NCI-H128 (cell line): ENCODE data around the gene CENPP.
"Not testable (repeated sequence)": the region's sequence is repeated elsewhere in the genome, so short reads cannot be mapped to it uniquely, and the experiment has no call there.

Source experiments
- DNase-seq: peaks from one replicate; lab custom pipeline; 2025; ENCODE audit not compliant: unreplicated experiment; lab: John Stamatoyannopoulos, UW

CENPP gene

DNA sequence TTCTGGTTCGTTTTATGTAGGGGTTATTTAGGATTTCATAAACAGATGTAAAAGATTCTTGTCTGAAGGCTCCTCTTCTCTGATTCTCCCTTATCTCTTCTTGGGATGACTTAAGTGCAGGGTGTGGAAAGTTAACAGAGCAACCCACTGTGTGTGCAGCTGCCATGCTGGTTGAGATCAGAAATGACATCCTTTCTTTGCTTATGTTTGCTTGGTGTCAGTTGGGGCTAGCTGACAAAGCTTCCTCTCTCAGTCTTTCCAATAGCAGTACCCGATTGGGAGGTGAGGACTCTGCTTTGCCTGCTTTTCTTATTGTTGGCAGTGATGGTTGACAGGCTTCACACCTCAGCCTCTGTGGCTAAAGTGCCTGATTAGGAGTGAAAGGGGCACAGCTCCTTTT is 52.1 kb downstream of the CENPP start:
- no peak for DNase-seq

DNA sequence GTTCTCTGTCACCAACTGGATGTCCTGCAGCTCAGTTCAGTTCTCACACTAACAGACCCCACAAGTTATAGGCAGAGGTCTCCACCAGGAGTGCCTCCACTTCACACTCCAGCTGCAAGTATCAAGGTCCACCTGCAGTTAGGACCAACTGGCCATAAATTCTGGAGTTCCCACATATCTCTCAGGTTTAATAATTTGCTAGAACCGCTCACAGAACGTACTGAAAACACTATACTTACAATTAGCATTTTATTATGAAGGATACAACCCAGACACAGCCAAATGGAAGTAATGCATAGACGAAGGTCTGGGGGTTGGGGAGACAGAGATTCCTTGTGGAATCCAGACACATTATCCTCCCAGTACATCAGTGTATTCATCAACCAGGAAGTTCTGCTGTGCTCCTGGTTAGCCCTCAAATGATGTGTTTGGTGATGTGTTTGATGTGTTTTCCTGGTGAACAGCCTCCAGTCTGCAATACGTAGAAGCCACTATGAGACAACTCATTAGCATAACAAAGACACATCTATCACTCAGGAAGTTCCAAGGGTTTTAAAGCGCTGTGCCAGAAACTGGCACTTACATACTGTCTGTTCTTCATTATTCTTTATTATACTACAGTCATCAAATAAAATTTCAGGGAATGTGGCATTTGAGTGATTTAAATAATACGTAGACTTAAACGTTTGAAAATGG is 53.3 kb downstream of the CENPP start:
- DNase-seq = no peak

DNA sequence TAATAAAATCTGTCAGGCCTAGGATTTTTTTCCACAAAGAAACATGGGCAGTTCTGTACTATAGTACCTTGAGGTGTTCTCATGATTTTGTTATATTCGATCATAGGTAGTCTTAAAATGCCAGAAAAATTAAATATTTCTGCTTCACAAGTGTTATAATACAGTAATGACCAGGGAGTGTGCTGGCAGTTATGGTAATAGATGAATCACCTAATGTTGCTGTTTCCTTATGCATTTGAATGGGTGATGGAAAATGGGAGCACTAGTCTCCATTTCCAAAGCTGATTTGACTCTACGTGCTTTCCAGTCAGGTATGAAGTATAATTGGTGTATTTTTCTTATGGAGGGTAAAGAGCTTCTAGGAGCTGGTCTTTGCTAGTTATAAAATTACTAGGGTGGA is 54.9 kb downstream of the CENPP start:
- DNase-seq = no peak

DNA sequence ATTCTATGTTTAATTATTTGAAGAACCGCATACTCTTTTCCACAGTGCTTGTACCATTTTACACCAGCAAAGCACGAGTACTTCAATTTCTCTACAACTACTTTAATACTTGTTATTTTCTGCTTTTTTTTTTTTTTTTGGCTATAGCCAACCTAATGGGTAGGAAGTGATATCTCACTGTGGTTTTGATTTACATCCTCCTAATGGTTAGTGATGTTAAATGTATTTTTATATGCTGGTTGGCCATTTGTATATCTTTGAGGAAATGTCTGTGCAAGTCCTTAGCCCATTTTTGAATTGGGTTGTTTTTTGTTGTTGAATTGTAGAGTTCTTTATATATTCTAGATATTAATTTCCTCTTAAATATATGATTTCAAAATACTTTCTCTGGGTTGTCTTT is 56.0 kb downstream of the CENPP start:
- DNase-seq = no peak

DNA sequence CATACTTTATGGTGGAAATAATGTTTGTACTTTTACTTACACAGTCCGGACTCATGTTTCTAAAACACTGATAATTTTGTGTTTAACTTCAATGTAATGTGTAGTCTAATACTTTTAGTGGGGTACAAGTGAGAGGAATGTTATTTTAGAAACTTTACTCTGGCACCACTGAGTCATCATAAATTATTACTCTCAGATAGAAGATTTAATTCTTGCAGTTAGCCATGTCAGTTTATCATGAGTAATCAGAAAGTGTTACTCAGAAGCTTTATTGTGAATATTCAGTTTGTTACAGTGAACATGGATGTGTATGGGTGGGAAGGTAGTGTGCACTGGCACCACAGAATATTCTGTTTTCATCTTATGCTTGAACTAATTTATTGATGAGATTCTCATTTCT is 58.6 kb downstream of the CENPP start:
- DNase-seq = no peak

DNA sequence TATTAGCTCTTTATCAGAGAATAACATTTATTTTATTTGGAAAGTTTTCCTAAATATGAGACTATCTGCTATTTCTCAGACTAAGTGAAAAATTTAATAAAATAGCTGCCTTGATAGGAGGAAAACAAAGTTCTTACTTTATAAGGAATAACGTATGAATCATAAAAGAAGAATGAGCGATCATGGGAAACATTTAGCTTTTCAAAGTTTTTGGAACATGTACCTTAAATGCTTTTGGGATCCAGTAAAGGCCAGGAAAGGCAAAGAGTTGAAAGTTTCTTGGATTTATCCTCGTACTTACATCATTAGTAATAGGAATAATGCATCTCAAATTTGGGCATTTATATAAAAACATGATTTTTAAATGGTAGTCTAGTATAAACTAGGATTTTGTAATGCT is 59.2 kb downstream of the CENPP start:
- DNase-seq = no peak

DNA sequence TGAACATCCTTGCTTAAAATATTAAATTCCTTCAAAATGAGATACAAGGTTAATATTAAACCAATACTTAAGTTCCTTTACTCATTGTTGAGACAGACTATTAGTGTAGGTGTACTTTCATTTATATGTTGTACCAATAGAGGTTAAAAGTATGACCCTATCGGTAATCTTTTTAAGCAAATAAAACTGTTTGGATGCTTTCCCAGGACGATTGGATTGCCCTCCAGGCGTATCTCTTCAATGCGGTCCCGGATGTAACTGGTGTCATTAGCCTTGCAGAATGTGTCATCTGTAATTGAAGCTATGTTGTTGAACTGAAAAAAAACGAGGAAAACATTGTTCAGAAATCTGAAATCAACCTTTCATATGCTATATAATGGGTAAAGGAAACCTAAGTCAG is 59.7 kb downstream of the CENPP start:
- no peak for DNase-seq

DNA sequence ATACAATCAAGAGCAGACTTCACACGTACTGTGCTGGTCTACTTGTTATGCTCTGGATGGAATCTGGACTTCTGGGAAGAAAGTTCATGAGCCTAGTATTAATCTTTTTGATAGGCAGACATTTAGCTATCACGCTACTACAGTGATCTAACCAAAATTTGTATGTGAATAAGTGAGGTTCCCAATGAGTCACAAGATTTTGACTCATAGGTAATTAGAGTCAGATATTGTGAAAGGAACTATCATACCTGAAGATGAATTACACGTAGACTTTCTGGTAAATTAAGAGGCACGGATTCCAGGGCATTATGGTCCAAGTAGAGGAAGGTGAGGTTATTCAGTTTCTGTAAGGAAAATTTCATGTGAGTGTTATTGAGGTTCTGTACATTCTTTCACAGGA is 60.2 kb downstream of the CENPP start:
- DNase-seq = no peak

DNA sequence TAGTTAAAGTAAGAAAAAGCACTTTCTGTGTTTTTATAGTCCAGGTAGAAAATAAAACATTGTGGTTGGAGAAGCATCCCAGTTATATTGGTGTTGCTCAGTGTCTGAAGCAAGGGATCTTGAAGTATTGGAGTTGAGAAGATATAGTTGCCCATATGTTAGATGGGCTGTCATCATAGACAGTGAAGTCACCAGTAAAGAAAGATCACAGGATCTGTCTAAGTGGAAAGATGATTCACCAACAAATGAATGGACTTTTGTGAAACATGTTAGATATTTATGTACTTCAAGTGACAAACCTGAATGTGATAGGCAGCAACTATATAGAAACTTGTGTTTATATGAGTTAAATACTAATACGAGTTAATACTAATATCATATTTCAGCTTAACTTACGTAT is 66.9 kb downstream of the CENPP start:
- no peak for DNase-seq

DNA sequence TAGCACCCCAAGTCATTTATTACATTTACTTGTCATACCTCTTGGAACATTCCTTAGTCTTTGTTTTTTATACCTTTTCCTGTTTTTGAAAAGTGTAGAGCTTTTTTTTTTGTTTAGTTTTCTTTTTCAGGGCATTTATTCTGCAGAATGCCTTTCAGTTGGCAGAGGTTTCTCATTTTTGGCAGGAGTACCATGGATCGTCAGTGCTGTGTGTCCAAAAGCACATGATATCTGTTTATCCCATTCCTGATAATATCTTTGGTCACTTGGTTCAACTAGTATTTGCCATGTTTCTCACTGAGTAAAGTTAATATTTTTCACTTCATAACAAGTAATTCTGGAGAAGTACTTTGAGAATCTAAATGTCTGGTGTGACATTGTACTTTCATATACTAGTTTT is 67.9 kb downstream of the CENPP start:
- no peak for DNase-seq

DNA sequence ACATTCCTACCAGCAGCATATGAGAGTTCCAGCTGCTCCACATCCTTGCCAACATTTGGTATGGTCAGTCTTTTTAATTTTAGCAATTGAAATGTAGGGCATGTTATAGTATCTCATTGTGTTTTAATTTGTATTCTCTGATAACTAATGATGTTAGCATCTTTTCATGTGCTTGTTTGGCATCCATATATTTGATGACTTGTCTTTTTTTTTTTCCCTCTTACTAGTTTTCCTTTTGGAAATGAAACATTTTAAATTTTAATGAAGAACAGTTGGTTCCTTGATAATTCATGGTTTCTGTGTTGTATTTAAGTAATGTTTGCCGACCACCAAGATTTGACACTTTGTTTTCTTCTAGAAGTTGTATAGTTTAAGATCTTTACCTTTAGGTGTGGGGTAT is 69.9 kb downstream of the CENPP start:
- no peak for DNase-seq

DNA sequence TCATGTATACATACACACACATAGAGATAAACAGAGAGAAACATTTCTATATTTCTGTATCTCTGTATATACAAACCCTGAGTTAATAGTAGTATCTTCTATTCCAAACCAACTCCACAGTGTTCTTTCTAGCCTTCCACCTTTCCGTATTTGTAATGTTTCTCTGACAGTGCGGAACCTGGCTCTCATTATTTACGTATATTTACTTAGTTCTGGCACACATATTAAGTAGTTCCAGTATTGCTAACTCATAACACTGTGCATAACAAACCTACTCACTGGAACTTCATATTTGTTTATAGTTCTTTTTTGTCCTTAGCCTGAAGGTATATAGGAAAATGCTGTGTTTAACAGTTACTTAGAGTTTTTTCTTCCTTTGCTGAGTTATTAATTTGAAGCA is 72.1 kb downstream of the CENPP start:
- DNase-seq = no peak

DNA sequence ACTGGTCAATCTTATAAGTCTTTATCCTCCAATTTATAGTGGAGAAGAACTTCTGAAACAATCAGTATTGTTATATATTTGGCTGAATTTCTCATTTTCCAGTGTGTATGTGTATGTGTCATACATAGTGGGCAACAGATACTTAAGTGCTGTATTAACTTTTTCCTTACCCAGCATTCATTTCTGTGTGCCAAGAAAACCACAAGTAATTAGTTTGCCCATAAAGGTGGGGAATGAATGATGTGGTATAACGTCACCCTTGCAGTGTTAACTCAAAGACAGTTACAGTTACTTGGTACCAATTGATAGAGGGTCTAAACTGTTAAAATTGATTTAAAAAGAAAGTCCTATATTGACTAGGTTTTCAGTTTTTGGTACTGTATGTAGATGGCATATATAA is 76.6 kb downstream of the CENPP start:
- DNase-seq = no peak

DNA sequence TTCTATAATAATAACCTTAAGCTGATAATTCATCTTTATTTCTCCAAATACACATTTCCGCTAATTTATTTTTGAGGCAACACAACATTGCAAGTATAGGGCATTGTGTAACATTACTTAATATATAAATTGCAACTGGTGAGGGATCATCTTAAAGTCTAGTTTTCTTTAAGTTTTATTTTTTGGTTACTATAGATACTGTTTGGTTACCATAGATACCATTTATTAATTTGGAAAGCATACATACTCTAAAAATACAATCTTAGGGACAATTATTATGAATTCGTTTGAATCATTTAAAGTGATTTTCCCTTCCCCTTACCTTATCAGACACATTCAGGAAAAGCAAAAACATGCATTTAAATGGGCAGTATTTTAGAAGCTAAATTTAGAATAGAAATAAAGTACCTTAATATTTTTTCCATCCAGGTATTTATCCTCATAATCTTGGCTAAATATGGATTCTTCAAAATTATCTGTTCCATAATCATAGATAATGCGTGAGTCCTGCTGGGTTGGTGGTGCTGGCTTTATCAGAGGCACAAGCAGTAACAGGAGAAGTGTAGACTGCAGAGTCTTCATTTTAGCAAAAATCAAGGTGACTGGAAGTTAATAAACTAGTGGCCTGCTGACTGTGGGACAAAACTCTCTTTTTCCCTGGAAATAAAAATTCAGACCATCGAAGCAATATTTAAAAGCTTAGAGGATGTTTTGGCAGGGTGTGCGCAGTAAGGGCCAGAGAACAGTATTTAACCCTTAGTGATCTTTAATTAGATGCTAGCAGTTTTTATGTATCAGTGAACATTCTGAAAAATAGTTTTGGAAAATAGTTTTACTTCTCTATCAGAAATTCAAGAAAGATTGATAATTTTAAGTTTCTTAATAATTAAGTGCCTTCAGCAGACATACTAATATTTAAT is 77.3 kb downstream of the CENPP start:
- no peak for DNase-seq

DNA sequence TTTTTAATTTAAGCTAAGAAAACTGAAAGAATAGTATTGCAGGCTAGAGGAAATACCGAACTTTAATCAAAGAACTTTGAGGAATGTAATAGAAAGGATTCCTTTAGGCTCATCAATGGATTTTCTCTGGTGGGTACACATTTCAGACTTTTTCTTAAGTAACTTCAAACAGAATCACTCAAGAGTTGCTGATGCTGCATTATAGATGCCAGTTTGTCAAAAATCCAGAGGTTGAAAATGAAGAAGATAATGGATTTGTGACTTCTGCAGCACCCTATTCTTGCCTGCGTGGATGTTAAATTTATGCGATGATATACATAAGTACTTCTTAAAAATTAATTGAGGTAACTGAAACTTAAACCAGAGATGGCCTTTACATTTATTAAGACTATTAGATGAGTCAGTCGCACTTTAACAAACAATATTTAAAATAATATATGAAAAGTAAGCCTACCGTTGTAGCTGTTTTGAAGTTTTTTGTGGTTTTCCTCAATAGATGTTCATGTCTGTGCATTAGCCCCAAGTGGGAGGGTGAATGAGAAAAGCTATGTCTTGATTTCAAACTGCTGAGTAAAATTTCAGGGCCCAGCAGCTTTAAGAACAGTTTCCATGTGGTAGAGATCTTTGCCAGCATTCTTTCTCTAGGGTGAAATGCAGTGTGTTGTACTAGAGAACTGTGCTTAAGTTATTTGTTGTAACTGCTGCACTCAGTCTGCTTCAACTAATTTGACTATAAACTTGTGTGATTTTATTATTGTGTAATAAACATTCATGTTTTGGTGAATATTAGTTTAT is 78.5 kb downstream of the CENPP start, which contains the start of gene OGN:
Gene OGN, minus strand, starts transcription at position 537 of the 795 bp plus-strand sequence. CDS start 1,171 bp downstream, outside the sequence.
- DNase-seq = no peak

DNA sequence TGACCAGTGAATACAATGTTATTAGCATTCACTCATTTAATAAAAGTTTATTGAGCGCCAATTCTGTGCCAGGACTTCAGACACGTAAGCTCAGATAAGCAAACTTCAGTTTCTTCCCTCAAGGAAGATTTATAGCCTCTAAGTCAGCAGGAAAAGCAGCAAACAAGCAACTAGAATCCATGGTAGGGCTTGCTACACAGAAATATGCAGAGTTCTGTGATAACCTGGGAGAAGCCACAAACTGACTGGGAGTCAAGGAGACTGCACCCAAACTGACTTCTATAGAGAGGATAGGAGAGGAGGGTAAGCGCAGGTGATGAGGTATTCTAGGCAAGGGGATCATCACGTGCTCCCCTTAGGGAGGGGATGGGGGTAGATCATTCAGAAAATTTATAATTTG is 80.1 kb downstream of the CENPP start:
- no peak for DNase-seq

DNA sequence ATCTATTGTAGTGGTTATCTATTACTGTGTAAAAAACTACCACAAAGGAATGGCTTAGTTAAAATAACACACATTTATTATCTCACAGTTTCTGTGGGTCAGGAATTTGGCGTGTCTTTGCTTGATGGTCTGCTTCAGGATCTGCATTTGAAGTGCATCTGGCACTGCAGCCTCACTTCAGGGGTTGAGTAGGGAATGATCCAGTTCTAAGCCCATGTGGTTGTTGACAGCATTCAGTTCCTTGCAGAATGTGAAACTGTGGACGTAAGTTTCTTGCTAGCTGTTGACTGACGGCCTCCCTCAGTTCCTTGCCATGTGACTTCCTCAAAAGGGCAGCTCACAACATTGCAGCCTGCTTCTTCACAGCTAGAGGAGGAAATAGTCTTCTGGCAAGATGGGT is 80.7 kb downstream of the CENPP start:
- DNase-seq = no peak

DNA sequence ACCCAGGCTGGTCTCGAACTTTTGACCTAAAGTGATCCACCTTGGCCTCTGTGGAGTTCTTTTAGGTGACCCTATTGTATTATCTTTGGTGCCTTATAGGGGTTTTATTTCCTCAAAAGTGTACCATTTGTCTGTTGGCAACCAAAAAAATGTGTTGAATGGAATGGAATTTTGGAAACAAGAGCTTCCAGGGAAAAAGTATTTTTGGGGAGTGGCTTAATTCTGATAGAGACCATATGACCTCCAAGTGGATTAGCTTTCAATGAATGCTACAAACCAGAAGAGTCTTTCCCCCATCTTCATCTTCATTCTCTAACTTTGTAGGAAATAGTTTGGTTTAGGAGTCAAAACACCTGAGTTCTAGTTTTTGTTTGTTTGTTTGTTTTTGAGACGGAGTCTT is 82.1 kb downstream of the CENPP start:
- no peak for DNase-seq

DNA sequence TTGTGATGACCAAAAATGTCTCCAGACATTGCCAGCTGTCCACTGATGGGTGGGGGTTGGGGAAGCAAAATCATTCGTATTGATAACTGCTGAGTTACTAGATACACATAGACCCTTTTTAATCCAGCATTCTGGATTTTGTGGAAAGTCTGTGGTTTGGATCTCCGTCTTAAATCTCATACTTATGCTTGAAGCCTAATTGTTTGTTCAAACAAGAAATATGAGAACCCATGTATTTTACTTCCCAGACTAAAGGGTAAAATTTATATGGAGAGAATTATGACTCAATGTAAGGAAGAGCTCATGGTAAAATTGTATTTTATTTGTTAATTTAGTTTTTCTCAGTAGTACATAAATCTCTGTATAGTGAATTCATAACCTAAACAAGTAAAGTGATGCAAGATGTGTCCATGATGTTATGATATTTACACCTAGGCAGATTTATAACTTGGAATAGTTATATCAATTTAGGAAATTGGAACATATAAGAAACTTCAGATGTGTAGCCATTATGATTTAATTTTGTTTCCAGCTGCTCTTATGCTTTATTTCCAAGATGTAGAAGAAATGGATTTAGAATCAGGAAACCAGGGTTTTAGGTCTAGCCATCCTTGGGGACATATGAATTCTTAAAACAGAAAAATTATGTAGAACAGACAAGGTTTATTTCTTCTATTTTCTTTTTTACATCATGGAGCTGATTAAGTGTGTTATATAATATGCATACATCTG is 83.2 kb downstream of the CENPP start:
- DNase-seq = no peak

DNA sequence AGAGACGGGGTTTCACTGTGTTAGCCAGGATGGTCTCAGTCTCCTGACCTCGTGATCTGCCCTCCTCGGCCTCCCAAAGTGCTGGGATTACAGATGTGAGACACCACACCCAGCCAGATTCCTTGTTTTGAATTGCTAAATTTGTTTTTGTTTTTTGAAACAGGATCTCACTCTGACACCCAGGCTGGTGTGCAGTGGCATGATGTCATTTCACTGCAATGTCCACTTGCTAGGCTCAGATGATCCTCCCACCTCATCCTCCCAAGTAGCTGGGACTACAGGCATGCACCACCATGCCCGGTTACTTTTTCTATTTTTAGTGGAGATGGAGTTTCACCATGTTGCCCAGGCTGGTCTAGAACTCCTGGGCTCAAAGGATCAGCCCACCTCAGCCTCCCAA is 85.4 kb downstream of the CENPP start:
- not testable (repeated sequence) for DNase-seq

DNA sequence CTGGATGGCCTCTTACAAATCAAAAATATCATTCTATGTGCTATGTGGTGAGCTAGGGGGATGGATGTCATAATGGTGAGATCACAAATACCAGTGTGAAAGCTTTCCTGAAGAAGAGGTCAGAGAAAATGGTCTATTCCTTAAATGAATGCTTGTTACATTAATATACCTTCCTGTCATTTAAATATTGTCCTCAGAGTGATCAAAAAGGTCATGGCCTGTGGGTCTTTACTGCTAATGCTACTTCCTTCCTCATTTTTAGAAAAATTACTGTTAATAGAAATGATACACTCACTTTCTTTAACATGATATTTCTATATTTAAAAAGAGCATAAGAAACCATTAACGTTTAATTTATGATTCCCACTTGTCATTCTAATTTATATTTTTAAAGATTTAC is 88.8 kb downstream of the CENPP start:
- DNase-seq = no peak
